T1000 (cell line): ENCODE data around the gene HAPLN1.

Experiments used
- DNase-seq: peaks from one replicate; lab custom pipeline; 2025; ENCODE audit warnings: mixed read lengths; lab: John Stamatoyannopoulos, UW

Gene HAPLN1

DNA sequence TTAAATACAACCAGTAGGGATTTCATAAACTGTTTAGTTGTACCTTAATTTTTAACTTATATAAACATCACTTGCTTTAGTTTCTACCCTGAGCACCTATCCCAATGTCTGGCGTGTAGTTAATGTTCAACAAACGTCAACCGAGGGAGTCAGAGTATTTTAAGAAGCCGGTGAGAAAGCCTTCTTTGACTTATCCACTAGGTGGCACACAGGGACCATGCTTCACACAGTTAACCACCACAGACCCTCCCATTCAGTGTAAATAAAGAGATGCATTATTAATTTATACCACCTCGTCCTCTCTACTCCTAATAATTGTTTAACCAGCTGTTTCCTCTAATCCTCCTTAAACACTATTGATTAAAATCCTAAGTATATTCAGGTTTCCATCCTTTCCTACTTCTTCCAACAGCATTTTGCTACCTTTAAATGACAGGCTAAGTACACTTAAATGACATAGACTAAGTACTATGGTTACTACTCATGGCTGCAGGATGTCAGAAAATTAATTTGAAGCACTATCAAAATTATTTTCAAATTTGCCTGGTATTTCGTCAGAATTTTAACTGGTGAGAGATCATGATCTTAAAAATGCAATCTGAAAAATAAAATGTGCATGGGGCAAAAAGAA lies 2.3 kb downstream of the HAPLN1 start:
- DNase-seq: no peak

DNA sequence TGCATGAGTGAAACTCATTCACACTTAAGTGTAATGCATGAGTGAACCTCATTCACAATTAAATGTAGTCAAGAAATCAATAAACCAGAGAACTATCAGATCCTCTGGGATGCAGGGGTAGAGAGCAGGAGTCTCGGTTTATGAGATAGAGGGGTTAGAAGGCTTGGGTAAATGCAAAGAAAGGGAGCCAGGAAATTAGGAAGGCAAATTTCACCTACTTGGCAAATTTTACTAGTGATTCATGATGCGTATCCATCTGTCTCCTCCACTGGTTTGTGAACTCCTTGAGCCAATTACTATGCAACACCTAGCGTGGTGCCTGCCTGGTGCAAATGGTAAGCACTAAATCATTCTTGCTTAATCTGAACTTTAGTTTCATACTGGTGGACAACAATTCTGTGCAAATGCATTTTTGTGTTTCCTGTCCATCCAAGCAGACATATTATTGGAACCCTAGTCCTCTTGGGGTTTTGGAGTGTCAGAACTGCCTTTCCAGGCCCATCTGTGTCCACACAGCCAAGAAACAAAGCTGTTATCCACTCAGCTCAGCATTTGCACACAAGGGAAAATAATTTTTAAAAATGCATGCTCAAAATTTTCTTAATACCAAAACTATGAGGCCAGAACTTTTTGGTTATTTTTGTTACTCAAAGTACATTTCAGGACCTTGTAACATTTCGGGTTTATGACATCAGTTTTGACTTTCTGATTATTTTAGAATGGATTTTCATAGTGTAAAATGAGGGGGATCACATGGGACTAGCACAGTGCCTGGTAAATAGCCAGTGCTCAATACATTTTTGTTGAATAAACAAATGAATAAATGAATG lies 5.2 kb downstream of the HAPLN1 start:
- no peak for DNase-seq

- DNase-seq: no peak
Observed at GRCh38 chr5:83714810-83715209, 5.8 kb downstream of the HAPLN1 start.

DNA sequence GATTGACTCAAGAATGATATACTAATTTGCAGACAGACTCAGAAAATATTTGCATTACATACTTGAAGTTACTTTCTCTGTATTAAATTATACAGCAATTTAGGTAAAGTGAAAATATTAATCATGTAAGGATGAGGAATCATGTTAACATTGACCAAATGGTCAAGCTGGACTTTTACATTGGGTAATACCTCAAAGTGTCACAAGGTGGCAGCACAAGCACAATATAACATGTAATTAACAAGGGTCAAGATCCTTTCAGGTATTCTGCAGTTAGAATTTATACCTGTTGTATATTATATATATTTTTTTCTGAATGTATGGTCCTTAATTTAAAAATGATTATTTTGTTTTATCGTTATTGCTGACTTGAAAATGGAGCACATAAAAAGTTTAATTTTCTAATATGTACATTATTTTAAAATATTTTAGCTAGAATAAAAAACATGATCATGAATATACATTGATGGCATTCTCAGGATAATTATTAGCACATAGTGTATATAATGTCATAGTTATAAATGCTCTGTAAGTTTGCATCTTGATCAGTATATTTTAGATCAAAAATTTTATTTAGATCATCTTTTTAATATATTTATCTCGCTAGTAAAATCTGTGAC lies 8.6 kb downstream of the HAPLN1 start:
- DNase-seq: no peak

GRCh38 chr5:83709973-83710372 lies 10.7 kb downstream of the HAPLN1 start:
- no peak for DNase-seq

DNA sequence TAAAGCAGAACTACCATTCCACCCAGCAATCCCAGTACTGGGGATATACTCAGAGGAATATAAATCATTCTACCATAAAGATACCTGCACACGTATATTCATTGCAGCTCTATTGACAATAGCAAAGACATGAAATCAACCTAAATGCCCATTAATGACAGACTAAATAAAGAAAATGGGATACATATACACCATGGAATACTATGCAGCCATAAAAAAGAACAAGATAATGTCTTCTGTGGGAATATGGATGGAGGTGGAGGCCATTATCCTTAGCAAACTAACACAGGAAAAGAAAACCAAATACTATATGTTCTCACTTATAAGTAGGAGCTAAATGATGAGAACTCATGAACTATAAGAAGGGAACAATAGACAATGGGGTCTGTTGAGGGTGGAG lies 12.5 kb downstream of the HAPLN1 start:
- DNase-seq: no peak

DNA sequence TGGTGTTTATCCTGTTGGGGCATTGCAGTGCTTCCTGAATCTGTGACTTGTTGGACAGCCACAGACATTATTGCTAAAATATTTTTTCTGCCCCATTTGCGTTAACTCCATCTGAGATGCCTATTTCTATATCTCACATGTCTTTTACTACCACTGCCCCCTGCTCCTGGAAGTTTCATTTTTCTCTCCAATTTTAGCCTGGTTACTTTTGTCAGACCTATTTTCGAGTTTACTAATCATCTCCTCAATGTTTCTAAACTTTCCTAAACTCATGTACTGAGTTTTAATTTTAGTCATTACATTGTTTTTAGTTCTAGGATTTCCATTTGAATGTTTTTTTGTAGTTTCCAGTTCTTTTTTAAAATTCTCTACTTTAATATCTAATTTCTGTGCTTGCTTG lies 17.6 kb downstream of the HAPLN1 start:
- DNase-seq: no peak

DNA sequence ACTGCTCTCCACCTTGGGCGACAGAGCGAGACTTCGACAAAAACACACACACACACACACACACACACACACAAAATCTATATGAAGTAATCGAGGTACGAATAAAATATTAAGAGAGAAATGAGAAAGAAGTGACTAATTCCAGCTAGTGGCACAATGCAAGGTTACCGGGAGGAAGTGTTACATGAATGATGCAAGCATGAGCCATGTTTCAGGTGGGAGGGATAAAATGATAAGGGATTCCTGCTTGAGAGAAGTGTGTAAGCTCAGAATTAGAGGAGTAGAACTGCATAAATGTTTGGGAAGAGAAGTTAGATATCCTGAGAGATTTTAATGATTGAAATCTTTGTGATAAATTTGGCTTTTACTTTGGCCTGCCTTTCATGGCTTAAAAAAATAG lies 18.8 kb downstream of the HAPLN1 start:
- no peak for DNase-seq

- no peak for DNase-seq
Observed at GRCh38 chr5:83689881-83690280, 30.8 kb downstream of the HAPLN1 start.

DNA sequence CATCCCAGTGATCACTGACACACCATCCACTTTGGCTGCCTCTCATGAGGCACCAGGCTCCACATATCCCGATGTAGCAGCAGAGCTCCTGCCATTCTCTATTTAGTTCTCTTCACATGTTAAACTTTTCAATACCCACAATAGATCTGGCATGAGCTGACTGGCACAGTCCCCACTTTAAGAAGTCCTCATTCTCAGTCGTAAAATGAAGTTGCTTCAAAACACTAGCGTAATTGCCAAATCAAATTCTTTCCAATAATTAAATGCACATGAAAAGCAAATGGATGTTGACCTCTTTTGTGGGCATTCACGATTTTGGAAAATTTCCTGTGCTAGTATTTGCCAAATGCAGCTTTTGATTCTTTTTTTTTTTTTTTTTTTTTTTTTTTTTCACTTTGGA lies 32.4 kb downstream of the HAPLN1 start:
- no peak for DNase-seq

DNA sequence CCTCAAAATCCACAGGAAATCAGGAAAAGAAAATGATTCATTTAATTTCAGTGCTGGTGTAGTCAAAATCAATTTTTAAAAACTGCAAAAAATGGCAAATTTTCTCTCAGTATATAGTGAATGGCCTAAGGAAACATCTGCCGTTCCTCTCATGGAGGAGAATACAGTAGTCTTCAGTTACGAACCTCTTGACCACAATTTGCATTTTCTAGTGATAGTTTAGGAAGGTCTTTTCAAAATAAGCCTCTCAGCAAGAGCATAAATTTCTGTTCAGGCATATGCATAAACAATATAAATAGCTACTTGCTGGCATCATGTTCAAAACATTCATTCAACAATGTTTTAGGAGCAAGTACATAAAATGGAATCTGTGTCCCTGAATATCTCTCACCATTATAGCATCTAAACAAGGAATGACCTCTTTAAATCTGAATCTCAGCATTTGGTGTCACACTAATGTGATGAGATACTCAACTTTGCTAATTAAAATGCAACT lies 33.5 kb downstream of the HAPLN1 start:
- no peak for DNase-seq

DNA sequence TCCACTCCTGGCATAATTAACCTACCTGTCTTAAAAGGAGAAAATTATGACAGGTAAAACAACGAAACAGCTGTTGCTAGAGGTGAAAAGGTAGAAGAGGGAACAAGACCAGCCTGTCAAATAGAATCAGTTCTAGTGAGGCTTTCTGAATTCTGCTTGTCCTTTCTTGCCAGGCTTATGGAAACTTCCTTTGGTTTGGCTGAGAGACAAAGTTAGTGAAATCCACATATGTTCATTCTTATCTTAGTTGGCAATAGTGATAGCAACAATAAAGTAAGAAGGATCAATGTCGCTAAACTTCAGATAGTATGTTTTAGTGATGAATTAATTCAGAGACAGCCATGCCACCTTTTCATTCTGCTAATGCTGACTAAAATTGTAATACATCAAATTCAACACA lies 34.4 kb downstream of the HAPLN1 start:
- no peak for DNase-seq

DNA sequence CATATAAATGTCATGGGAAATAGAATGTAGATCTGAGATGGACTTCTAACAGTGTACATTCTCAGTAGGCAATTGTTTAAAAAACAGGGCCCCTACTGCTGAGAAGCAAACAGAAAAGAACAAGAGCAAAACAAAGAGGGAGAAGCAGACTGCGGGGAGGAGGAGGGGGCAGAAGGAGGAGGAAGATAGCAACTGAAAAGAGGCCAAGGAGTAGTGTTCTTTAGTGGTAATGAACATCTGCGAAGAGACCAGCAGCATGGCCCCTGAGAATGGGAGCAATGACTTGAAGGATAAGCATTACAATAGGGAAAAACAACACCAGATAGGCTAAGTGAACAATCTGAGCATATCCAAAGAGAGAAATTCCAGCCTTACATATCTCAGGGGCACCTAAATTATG lies 36.8 kb downstream of the HAPLN1 start:
- no peak for DNase-seq

DNA sequence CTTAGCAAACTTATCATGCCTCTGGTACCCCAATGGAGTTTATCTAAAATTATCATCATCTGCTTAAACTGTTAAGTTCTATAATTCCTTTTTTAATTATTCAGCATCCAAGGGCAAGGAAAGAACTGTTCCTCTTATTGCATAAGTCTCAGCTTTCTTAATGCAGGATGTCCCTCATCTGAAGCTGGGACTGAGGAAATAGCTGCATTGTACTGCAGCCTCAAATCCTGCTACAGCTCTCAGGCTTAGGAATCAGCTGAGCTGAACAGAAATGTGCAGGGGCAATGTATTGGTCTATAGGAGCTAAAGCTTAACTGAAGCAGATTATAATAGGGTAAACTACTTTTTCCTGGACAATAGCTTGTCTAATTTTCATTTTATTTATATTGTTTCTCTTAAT lies 48.0 kb downstream of the HAPLN1 start:
- no peak for DNase-seq

DNA sequence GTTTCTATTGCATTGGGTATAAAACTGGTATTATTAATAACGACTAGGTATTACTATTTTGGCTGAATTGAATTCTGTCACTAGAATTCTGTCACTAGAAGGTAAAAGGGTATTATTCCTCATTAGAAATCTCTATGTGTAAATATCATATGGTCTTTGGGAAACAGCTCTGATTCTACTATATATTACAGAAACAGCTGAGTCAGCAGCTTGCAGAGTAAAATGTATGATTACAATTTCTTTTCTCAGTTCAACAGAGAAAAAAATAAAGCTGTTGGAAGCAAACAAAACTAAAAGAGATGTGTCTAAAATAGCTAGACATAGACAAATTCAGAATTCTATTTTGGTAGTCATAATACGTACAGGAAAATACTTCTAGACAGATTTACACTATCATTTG lies 48.5 kb downstream of the HAPLN1 start:
- no peak for DNase-seq

DNA sequence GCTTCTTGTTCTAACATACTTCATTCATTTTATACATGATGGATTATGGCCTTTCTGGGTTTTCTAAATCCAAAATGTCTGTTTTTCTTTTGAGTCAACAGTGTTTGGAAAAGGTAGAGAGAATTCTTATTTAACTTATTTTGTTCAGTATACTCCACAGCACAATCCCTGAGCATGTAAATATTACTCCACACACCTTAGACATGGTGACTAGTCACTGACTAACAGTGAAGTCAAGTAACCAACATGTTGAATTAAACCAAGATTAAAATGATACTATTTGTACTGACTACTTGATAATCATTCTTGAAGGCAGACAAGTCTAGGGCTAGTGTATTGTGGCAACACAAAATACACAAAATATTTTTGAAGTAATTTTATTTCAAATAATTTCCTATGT lies 55.0 kb downstream of the HAPLN1 start:
- no peak for DNase-seq

GRCh38 chr5:83662558-83662957 lies 58.1 kb downstream of the HAPLN1 start:
- DNase-seq: no peak

- no peak for DNase-seq
Observed at GRCh38 chr5:83657807-83658525, 62.7 kb downstream of the HAPLN1 start.

DNA sequence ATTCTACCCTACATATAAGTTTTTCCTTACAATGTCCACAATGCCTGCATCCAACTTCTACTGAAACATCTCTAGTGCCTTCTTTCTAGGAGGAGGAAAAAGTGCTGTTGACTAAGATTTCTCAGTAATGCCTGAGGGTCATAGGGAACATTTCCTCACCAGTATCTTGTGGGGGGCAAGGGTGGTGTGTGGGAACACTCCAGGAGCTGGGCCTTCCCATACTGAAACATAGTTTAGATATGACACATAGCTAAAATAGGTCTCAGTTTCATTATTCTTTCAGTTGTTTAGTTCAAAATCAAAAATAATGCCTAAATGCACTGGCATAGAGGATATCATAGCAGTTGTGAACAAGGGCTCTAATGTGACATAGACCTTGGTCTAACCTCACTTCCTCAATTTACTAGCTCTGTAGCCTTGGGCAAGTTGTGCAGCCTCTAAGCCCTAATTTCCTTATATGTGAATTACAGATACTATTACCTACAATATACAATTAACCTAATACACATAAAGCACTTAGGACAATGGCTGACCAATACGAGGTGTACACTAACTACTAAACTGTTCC lies 66.1 kb downstream of the HAPLN1 start:
- no peak for DNase-seq

GRCh38 chr5:83653669-83654068 lies 67.0 kb downstream of the HAPLN1 start:
- DNase-seq: no peak

DNA sequence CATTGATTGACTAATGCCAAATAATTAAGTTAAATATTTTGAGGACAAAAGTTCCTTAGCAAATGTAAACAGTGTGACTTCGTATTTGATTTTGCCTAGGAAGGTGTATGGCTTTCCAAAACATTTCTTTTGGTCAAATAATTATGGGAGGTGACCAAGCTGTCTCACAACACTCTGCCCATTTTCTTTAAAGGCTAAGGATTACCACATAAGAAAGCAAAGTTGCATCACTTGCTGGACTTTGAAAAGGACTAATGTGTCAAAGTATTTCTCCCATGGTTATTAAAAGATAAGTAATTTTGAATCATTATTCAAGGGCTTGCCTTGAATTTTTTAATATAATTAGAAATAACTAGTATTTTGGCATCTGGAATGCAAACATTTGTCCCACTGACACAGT lies 74.7 kb downstream of the HAPLN1 start:
- no peak for DNase-seq

- DNase-seq: no peak
Observed at GRCh38 chr5:83644301-83644700, 76.4 kb downstream of the HAPLN1 start.
